Common myeloid progenitor, CD34-positive (primary cell): ENCODE results near the gene GPRIN3. TPM values are rescaled to one million over a fixed set of nuclear protein-coding genes. Genes with fewer than 3 reads are reported as not detected.

ENCODE experiments used
- CTCF ChIA-PET: fragments of 350-600 bp; sonication (Branson Sonifier 250); formaldehyde crosslinking; loops from one replicate; lab custom pipeline; 2021; ENCODE audit warnings: antibody characterized with exemption; lab: Charles Lee
- POLR2A ChIA-PET: fragments of 350-600 bp; sonication (Branson Sonifier 250); formaldehyde crosslinking; loops from one replicate; lab custom pipeline; 2021; ENCODE audit warnings: antibody characterized with exemption; lab: Charles Lee
- DNase-seq, 3 donors: peaks; one replicate each; pipeline versions ENCODE4 v3.0.0 to v3.0.0-alpha.2; 2013
- H3K27ac ChIP-seq, 2 experiments: 1 replicate in 1 of 2; 2 replicates in 1 of 2; pipeline ENCODE4 v1.7.0; 2013; ENCODE audit warnings: inconsistent platforms in 2 of 2, low read length in 2 of 2, mild to moderate bottlenecking in 2 of 2, low read depth in 1 of 2, moderate library complexity in 1 of 2; ENCODE audit not compliant: severe bottlenecking in 2 of 2, insufficient read depth in 1 of 2, poor library complexity in 1 of 2
- H3K27me3 ChIP-seq, 5 experiments: replicated peaks in 2 of 5; 1 replicate in 3 of 5; 2 replicates in 2 of 5; pipeline versions ENCODE4 v1.6.1 to v1.7.0; 2013; ENCODE audit warnings: low read length in 4 of 5, mild to moderate bottlenecking in 2 of 5, moderate library complexity in 2 of 5, inconsistent platforms in 1 of 5; ENCODE audit not compliant: insufficient read depth in 5 of 5, control insufficient read depth in 4 of 5
- H3K36me3 ChIP-seq, 4 experiments: 1 replicate in 2 of 4; 2 replicates in 2 of 4; pipeline versions ENCODE4 v1.6.1 to v1.7.0; 2013; ENCODE audit warnings: low read length in 3 of 4, control low read depth in 1 of 4, mild to moderate bottlenecking in 1 of 4; ENCODE audit not compliant: control insufficient read depth in 4 of 4, insufficient read depth in 4 of 4
- H3K4me1 ChIP-seq, 4 experiments: 1 replicate in 3 of 4; 2 replicates in 1 of 4; pipeline versions ENCODE4 v1.6.1 to v1.7.1; 2013; ENCODE audit warnings: low read length in 3 of 4, mild to moderate bottlenecking in 3 of 4, control low read depth in 1 of 4, inconsistent platforms in 1 of 4, moderate library complexity in 1 of 4; ENCODE audit not compliant: control insufficient read depth in 4 of 4, insufficient read depth in 4 of 4; ENCODE audit errors: control extremely low read depth in 1 of 4
- H3K4me3 ChIP-seq, 7 experiments: 1 replicate in 4 of 7; 2 replicates in 3 of 7; pipeline versions ENCODE4 v1.5.1 to v1.7.0; 2013; ENCODE audit warnings: mild to moderate bottlenecking in 7 of 7, low read length in 6 of 7, moderate library complexity in 6 of 7, inconsistent platforms in 2 of 7, low read depth in 2 of 7, control low read depth in 1 of 7; ENCODE audit not compliant: insufficient read depth in 4 of 7, control insufficient read depth in 1 of 7; ENCODE audit errors: extremely low read depth in 1 of 7
- H3K9me3 ChIP-seq, 5 experiments: 1 replicate in 4 of 5; 2 replicates in 1 of 5; pipeline versions ENCODE4 v1.6.1 to v1.7.1; 2013; ENCODE audit warnings: low read length in 4 of 5, mild to moderate bottlenecking in 2 of 5, inconsistent platforms in 1 of 5, low read depth in 1 of 5, moderate library complexity in 1 of 5; ENCODE audit not compliant: control insufficient read depth in 4 of 5, insufficient read depth in 2 of 5; ENCODE audit errors: control extremely low read depth in 1 of 5
- WGBS: methylation state at CpG from one replicate; pipeline ENCODE4 v1.1.5; 2013; ENCODE audit not compliant: insufficient coverage; 5-methylcytosine and 5-hydroxymethylcytosine counted together
- polyA plus RNA-seq: library from polyadenylated mRNA; unstranded; fragments of 120-200 nt; gene quantifications from one replicate; pipeline ENCODE4 v1.2.1, GENCODE V29; 2013

GPRIN3 gene
- polyA plus RNA-seq, result 3.3 TPM

DNA sequence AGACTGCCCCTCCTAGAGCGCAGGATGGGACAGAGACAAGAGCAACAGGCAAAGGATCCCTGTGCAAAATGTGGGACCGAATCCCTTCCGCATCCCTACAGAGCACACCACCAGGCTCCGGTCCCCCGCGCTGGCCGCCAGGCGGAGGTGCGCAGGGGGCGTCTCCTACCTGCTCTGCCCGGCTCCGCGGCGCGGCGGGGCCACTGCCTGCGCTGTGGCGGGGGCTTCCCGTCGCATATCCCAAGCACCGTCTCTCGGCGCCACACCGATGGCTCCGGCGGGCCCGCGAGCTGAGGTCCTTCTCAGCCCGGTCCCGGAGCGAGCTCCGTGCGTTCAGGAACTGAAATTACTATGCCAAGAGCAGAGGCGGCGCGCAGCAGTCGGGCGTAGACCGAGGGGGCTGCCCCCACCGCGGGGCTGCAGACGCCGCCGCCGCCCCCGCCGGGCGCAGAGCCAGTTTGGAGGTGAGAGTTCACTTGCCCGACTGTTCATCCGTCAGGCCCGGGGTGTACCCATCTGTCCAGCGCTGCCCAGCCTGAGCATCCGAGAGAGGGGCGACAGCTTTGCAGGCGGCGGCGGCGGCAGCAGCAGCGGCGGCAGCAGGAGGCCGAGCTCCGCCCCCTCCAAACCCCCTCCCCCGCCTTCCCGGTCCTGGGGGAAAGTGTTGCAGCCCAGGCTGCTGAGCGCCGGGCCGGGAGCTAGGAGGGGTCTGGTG lies at the start of gene GPRIN3:
GPRIN3 (minus strand) TSS at position 355 of the 715 bp plus-strand sequence. CDS start 57,690 bp downstream, outside the sequence.
- ChIA-PET CTCF (interaction anchor here (0.8 to 2.1 kb wide), 5 partner anchors 10 to 92 kb away, joined by 3 to 12 read pairs (median 4); no protein-coding TSS in a partner anchor), POLR2A (interaction anchor here (0.6 kb wide), 1 partner anchor 493 kb away, joined by 3 read pairs; no protein-coding TSS in a partner anchor)
- DNase-seq, result peak; percentile 38 to 78 (median 66)
- peaks cover 0 to 3% (median 0%) of the 10 kb centered on the region in 5 experiments for H3K27me3 ChIP-seq
- 0% methylated on average over 45 of the region's 67 CpGs for WGBS
- no peaks in the 10 kb centered on the region for H3K36me3 ChIP-seq
- H3K4me1 ChIP-seq, result peaks cover 7 to 51% (median 32%) of the 10 kb centered on the region in 4 experiments
- peak within 1 kb of the TSS; percentile 72 to 95 (median 77) for H3K4me3 ChIP-seq
- H3K27ac ChIP-seq, result no peak within 1 kb of the TSS
- H3K9me3 ChIP-seq, result no peaks in the 10 kb centered on the region

DNA sequence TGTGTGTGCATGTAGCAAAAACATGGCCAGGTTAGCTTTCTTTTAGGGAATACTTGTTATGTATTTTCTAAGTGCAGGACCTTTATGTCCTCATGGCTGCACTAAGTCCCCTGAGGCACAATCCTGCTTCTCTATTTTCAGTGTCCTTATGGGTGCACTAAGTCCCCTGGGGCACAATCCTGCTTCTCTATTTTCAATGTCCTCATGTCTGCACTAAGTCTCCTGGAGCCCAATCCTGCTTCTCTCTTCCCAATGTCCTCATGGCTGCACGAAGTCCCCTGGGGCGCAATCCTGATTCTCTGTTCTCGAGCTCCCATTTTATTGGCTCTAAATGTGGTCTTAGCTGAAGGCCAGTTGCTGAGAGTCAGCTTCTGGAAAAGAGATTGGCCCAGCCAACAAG lies 49.7 kb upstream of the GPRIN3 start:
- Histone ChIP-seq H3K9me3 (no peaks in the 10 kb centered on the region), H3K4me3 (no peak overlapping the region), H3K27ac (no peak overlapping the region), H3K4me1 (no peaks in the 10 kb centered on the region), H3K36me3 (no peaks in the 10 kb centered on the region), H3K27me3 (no peaks in the 10 kb centered on the region)
- 96% methylated on average over 3 of the region's 3 CpGs for WGBS
- ChIA-PET CTCF (no interaction called here), POLR2A (no interaction called here)
- no peak for DNase-seq

DNA sequence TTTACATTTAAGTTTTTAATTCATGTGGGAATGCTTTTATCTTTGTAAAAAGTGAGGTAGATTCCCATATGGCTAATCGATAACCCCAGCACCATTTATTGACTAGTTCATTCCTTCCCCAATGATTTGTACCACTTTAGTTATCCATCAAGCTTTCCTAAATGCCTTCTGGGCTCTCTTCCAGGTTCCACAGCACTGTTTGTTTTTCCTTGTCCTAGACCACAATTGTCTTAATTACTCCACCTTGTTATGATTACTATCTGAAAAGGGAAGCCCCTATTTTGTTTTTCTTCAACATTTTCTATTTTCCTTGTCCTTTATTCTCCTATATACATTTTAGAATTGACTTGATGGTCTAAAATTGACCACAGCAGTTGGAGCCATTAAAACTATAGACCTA lies 48.5 kb upstream of the GPRIN3 start:
- ChIA-PET POLR2A (no interaction called here), CTCF (no interaction called here)
- DNase-seq, result no peak

DNA sequence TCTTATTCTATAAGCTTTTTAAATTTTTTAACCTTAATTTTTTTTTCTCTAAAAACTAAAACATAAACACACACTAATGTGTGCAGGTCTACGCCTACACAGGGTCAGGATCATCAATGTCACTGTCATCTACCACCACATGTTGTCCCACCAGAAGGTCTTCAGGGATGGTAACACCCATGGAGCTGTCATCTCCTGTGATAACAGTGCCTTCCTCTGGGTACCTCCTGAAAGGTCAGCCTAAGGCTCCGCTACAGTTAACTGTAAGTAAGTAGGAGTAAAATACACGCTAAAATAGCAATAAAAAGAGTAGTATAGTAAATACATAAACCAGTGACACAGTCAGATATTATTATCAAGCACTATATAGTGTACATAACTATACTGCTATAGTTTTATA lies 45.9 kb upstream of the GPRIN3 start:
- no peaks in the 10 kb centered on the region for H3K36me3 ChIP-seq
- CTCF ChIA-PET, result no interaction called here
- 89% methylated on average over 1 of the region's 3 CpGs for WGBS
- no peaks in the 10 kb centered on the region for H3K9me3 ChIP-seq
- no peaks in the 10 kb centered on the region for H3K4me1 ChIP-seq
- no peak overlapping the region for H3K27ac ChIP-seq
- DNase-seq, result no peak
- POLR2A ChIA-PET, result interaction anchor here (0.6 kb wide), 1 partner anchor 144 kb away, joined by 4 read pairs; no protein-coding TSS in a partner anchor
- H3K4me3 ChIP-seq, result no peak overlapping the region
- no peaks in the 10 kb centered on the region for H3K27me3 ChIP-seq

More for the DNA sequence above, 48.5 kb upstream of the GPRIN3 start:
- Histone ChIP-seq H3K4me3 (no peak overlapping the region), H3K36me3 (no peaks in the 10 kb centered on the region), H3K9me3 (no peaks in the 10 kb centered on the region), H3K4me1 (no peaks in the 10 kb centered on the region), H3K27ac (no peak overlapping the region), H3K27me3 (no peaks in the 10 kb centered on the region)
- 100% methylated on average over 1 of the region's 1 CpG for WGBS

DNA sequence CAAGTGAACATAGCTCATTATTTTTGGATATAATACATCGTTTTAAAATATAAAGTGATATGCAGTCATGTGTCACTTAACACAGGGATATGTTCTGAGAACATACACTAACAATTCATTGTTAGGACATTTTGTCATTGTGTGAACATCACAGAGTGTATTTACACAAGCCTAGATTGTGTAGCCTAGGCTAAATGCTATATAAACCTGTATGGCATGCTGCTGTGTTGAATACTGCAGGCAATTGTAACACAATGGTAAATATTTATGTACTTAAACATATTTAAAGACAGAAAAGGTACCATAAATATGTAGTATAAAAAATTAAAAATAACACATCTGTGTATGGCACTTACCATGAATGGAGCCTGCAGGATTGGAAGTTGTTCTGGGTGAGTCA lies 44.9 kb upstream of the GPRIN3 start:
- DNase-seq, result no peak
- POLR2A ChIA-PET, result no interaction called here
- WGBS, result no CpG with 5 or more reads among the region's 1 CpG
- no peaks in the 10 kb centered on the region for H3K27me3 ChIP-seq
- no peaks in the 10 kb centered on the region for H3K36me3 ChIP-seq
- H3K27ac ChIP-seq, result no peak overlapping the region
- no peaks in the 10 kb centered on the region for H3K4me1 ChIP-seq
- H3K9me3 ChIP-seq, result peaks cover 0 to 9% (median 0%) of the 10 kb centered on the region in 5 experiments
- no peak overlapping the region for H3K4me3 ChIP-seq
- CTCF ChIA-PET, result interaction anchor here (1.6 kb wide), 1 partner anchor 97 kb away, joined by 3 read pairs; no protein-coding TSS in a partner anchor

DNA sequence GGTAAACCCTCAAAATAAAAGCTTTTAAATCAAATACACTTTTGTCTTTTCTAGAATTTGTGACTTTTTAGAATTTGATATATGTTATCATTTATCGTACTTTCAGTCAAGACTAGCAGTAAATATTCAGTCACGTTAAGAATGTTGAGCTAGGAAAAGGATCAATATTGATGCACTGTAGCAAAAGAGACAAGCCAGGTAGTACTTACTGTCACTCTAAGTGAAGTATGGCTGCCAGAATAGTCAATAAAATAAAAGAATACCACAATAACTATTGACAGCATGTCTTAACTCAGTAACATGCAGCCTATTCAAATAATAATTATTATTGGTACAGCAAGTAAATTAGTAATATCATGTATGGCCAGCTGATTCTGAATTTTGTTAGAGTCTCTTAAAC lies 43.6 kb upstream of the GPRIN3 start:
- H3K4me1 ChIP-seq, result no peaks in the 10 kb centered on the region
- no peak for DNase-seq
- no CpG with 5 or more reads among the region's 2 CpGs for WGBS
- CTCF ChIA-PET, result interaction anchor here (1.6 kb wide), 1 partner anchor 96 kb away, joined by 3 read pairs; no protein-coding TSS in a partner anchor
- no peaks in the 10 kb centered on the region for H3K27me3 ChIP-seq
- H3K27ac ChIP-seq, result no peak overlapping the region
- no peak overlapping the region for H3K4me3 ChIP-seq
- no peaks in the 10 kb centered on the region for H3K36me3 ChIP-seq
- peaks cover 0 to 16% (median 5%) of the 10 kb centered on the region in 5 experiments for H3K9me3 ChIP-seq
- POLR2A ChIA-PET, result interaction anchor here (0.6 kb wide), 1 partner anchor 76 kb away, joined by 3 read pairs; no protein-coding TSS in a partner anchor
